HepG2 (cell line): ENCODE data around the gene TAF5. TPM values are rescaled to one million over a fixed set of nuclear protein-coding genes. Genes with fewer than 3 reads are reported as not detected.

Experiments
- ATAC-seq: fragments of 200-7000 bp; cut with Tn5 transposase; 3 replicates; pipeline ENCODE4 v1.9.1; 2020; ENCODE audit warnings: mild to moderate bottlenecking, moderate library complexity
- BruUV-seq: library from RNA; stranded (reverse); fragments of 400-500 nt; replicated peaks from 2 replicates; lab custom pipeline; 2021; lab: Mats Ljungman, UMichigan
- CTCF ChIA-PET: fragments of 300-600 bp; formaldehyde crosslinking; extraction: SDS; loops from one replicate; lab custom pipeline; 2021; ENCODE audit warnings: low total read pairs, inconsistent platforms, low intra/inter-chr PET ratio; lab: Yijun Ruan, JAX
- POLR2A ChIA-PET: fragments of 350-600 bp; sonication (Branson Sonifier 250); formaldehyde crosslinking; loops from one replicate; lab custom pipeline; 2020; ENCODE audit warnings: antibody characterized with exemption, inconsistent platforms; lab: Yijun Ruan, JAX
- DNase-seq: peaks from one replicate; pipeline ENCODE4 v3.0.0-alpha.2; 2015; ENCODE audit warnings: low spot score
- FAIRE-seq: peaks from 3 replicates; lab custom pipeline; 2011; peaks lifted over from hg19 to GRCh38; lab: Jason Lieb, UNC
- H2AFZ ChIP-seq: one replicate; pipeline ENCODE4 v1.6.1; 2011; ENCODE audit warnings: low read length, inconsistent platforms
- H3K27ac ChIP-seq: fragments of 300-600 bp; 3 replicates; pipeline ENCODE4 v1.8.0; 2011; ENCODE audit warnings: mixed run types, mild to moderate bottlenecking, mixed read lengths, low read length, inconsistent platforms; ENCODE audit not compliant: insufficient read depth; ENCODE audit errors: extremely low read length
- H3K27me3 ChIP-seq, 2 experiments: fragments of 200-600 bp in 1 of 2; 2 replicates in 1 of 2; 3 replicates in 1 of 2; pipeline versions ENCODE4 v1.6.0 to v1.8.0; 2011; ENCODE audit warnings: low read length in 2 of 2, mild to moderate bottlenecking in 2 of 2, moderate library complexity in 2 of 2, inconsistent platforms in 1 of 2; ENCODE audit not compliant: insufficient read depth in 2 of 2, control insufficient read depth in 1 of 2
- H3K36me3 ChIP-seq, 2 experiments: fragments of 200-600 bp in 1 of 2; replicated peaks in 1 of 2; 2 replicates in 1 of 2; 3 replicates in 1 of 2; pipeline versions ENCODE4 v1.5.1 to v1.8.0; 2011; ENCODE audit warnings: low read length in 2 of 2, inconsistent platforms in 1 of 2; ENCODE audit not compliant: insufficient read depth in 2 of 2, control insufficient read depth in 1 of 2
- H3K4me1 ChIP-seq: 2 replicates; pipeline ENCODE4 v1.5.1; 2012; ENCODE audit warnings: low read length, inconsistent platforms; ENCODE audit not compliant: insufficient read depth
- H3K4me2 ChIP-seq: 2 replicates; pipeline ENCODE4 v1.6.0; 2011; ENCODE audit warnings: low read depth, low read length, inconsistent platforms
- H3K4me3 ChIP-seq, 3 experiments: fragments of 200-600 bp in 1 of 3; sonication (generic), shearing (Covaris generic) in 1 of 3; replicated peaks in 1 of 3; 2 replicates each; pipeline ENCODE4 v1.5.1; 2011 to 2016; ENCODE audit warnings: low read length in 3 of 3, inconsistent platforms in 2 of 3, low read depth in 2 of 3, mild to moderate bottlenecking in 2 of 3, control low read depth in 1 of 3, mixed read lengths in 1 of 3; ENCODE audit not compliant: insufficient read depth in 1 of 3
- H3K79me2 ChIP-seq: one replicate; pipeline ENCODE4 v1.6.1; 2011; ENCODE audit warnings: low read length, inconsistent platforms; ENCODE audit not compliant: insufficient read depth
- H3K9ac ChIP-seq: 2 replicates; pipeline ENCODE4 v1.6.0; 2011; ENCODE audit warnings: mild to moderate bottlenecking, low read depth, low read length, inconsistent platforms; ENCODE audit not compliant: insufficient read depth
- H3K9me3 ChIP-seq: 2 replicates; pipeline ENCODE4 v1.5.1; 2012; ENCODE audit warnings: mild to moderate bottlenecking, low read length
- H4K20me1 ChIP-seq: 2 replicates; pipeline ENCODE4 v1.6.0; 2011; ENCODE audit warnings: inconsistent platforms, mild to moderate bottlenecking, low read length, moderate library complexity; ENCODE audit not compliant: insufficient read depth
- ARHGAP35 ChIP-seq: sonication (generic); formaldehyde crosslinking; IDR thresholded peaks from 2 replicates; pipeline ENCODE4 v1.9.0; 2022; ENCODE audit warnings: mild to moderate bottlenecking, inconsistent platforms, moderate library complexity, missing genetic modification reagents, borderline replicate concordance
- ATAD3A ChIP-seq: sonication (generic); formaldehyde crosslinking; IDR thresholded peaks from 2 replicates; pipeline ENCODE4 v1.4.0; 2020; ENCODE audit warnings: missing genetic modification reagents
- FOXA1 ChIP-seq, 2 experiments: fragments of 450-650 bp in 1 of 2; sonication (generic) in 1 of 2; formaldehyde crosslinking in 1 of 2; IDR thresholded peaks; 2 replicates each; pipeline versions ENCODE4 v1.4.0 to v1.6.1; 2016 to 2020; ENCODE audit warnings: missing genetic modification reagents in 1 of 2
- FOXA3 ChIP-seq: IDR thresholded peaks from 2 replicates; pipeline ENCODE4 v1.6.1; 2016; ENCODE audit warnings: missing genetic modification reagents, missing compliant biosample characterization
- PTBP1 ChIP-seq: fragments of 200-400 bp; formaldehyde crosslinking; IDR thresholded peaks from 2 replicates; pipeline ENCODE4 v1.6.1; 2018; ENCODE audit warnings: low read length, low read depth; ENCODE audit not compliant: poor library complexity, severe bottlenecking
- ZNF136 ChIP-seq: sonication (generic); formaldehyde crosslinking; IDR thresholded peaks from 2 replicates; pipeline ENCODE4 v1.8.1; 2022; ENCODE audit warnings: low read depth, mild to moderate bottlenecking, moderate library complexity, missing genetic modification reagents
- ZNF362 ChIP-seq: sonication (generic); formaldehyde crosslinking; IDR thresholded peaks from 2 replicates; pipeline ENCODE4 v1.4.0; 2020; ENCODE audit warnings: missing genetic modification reagents, mild to moderate bottlenecking, borderline replicate concordance
- ZNF558 ChIP-seq: sonication (generic); formaldehyde crosslinking; IDR thresholded peaks from 2 replicates; pipeline ENCODE4 v1.9.0; 2022; ENCODE audit warnings: mild to moderate bottlenecking, missing genetic modification reagents, borderline replicate concordance
- WGBS: methylation state at CpG from one replicate; pipeline ENCODE4 v1.1.6; 2017; ENCODE audit warnings: low lambda C conversion rate; 5-methylcytosine and 5-hydroxymethylcytosine counted together
- in situ Hi-C: cut with HindIII; loops from 2 replicates; pipeline ENCODE4 v1.10.0; 2017; ENCODE audit warnings: low pct_unique_long_range_greater_than_20kb; ENCODE audit not compliant: extremely low pct_ligation_motif_present
- intact Hi-C: fragments of 100-400 bp; cut with micrococcal nuclease; formaldehyde crosslinking; loops from one replicate; pipeline ENCODE4 v1.10.0; 2022; ENCODE audit not compliant: unreplicated experiment
- polyA plus RNA-seq, 8 experiments: library from polyadenylated mRNA; depleted of rRNA in 3 of 8; stranded (reverse) in 7 of 8; unstranded in 1 of 8; fragments of >200 nt; fragmentation: Illumina TruSeq in 4 of 8; extraction: Trizol in 4 of 8; gene quantifications; 2 replicates each; pipeline versions ENCODE4 v1.2.1 to v1.2.3, GENCODE V29; 2011 to 2016; ENCODE audit warnings: low read depth in 4 of 8, missing spikeins in 1 of 8, mixed read lengths in 1 of 8; ENCODE audit not compliant: insufficient read depth in 1 of 8
- total RNA-seq, 5 experiments: library from RNA; depleted of rRNA; stranded (reverse); fragments of >200 nt; fragmentation: Illumina TruSeq; extraction: Trizol; gene quantifications; 2 replicates each; pipeline ENCODE4 v1.2.3, GENCODE V29; 2016; ENCODE audit warnings: low read depth in 1 of 5

Gene TAF5
- total and polyA plus RNA-seq, 2 of the 13 experiments (the other 11 are each of a cell fraction or from before 2014, with no cell fraction given), result 3.8 to 8.7 TPM

DNA sequence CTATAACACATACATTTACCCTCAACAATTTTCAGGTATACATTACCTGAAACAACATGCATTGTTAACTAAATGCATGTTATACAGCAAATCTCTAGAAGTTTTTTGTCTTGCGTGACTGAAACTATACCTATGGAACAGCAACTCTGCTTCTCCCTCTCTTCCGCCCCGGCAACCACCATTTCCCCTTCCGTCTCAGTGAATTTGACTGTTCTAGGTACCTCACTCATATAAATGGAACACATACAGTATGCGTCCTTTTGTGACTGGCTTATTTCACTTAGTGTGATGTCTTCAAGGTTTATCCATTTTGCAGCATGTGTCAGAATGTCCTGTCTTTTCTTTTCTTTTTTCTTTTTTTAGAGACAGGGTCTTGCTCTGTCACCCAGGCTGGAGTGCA is 61.9 kb downstream of the TAF5 start:
- ATAC-seq, result no peak
- H3K27me3 ChIP-seq, result no peaks in the 10 kb centered on the region
- in situ Hi-C loops, result no loop called here
- peaks cover 30 to 76% of the 10 kb centered on the region in 2 experiments for H3K36me3 ChIP-seq
- TF ChIP-seq ZNF362 (CRISPR knock-in tag), result no peak
- TF ChIP-seq ZNF558 (CRISPR knock-in tag), result no peak
- TF ChIP-seq ZNF136 (CRISPR knock-in tag), result no peak
- no peak for TF ChIP-seq ATAD3A (CRISPR knock-in tag)
- TF ChIP-seq, all 625 proteins: peak for 0
- ChIA-PET POLR2A (no interaction called here), CTCF (no interaction called here)
- no peak for FAIRE-seq
- H3K4me3 ChIP-seq, result no peak overlapping the region
- H4K20me1 ChIP-seq, result no peaks in the 10 kb centered on the region
- no peaks in the 10 kb centered on the region for H3K9me3 ChIP-seq
- no peak overlapping the region for H3K4me2 ChIP-seq
- no TSS peak for BruUV-seq
- WGBS, result 98% methylated on average over 5 of the region's 5 CpGs
- peaks cover 7% of the 10 kb centered on the region; the same call in 1 of the 2 replicates for H3K4me1 ChIP-seq
- no peak overlapping the region for H3K27ac ChIP-seq
- DNase-seq, result no peak
- no peaks in the 10 kb centered on the region for H3K79me2 ChIP-seq
- H2AFZ ChIP-seq, result no peak overlapping the region
- intact Hi-C loops, result loop anchor here (5.0 kb wide), 1 partner anchor 58 kb away; no protein-coding TSS in a partner anchor
- H3K9ac ChIP-seq, result no peak overlapping the region

GRCh38 chr10:103431902-103432301 is 64.1 kb downstream of the TAF5 start:
- ChIA-PET CTCF (no interaction called here), POLR2A (no interaction called here)
- Histone ChIP-seq H3K36me3 (peaks cover 28 to 77% of the 10 kb centered on the region in 2 experiments; a peak in 4 of 5 replicates), H3K79me2 (no peaks in the 10 kb centered on the region), H3K4me1 (peaks cover 7% of the 10 kb centered on the region; the same call in 1 of the 2 replicates), H2AFZ (no peak overlapping the region), H3K27me3 (no peaks in the 10 kb centered on the region), H3K9me3 (no peaks in the 10 kb centered on the region), H3K9ac (no peak overlapping the region), H4K20me1 (no peaks in the 10 kb centered on the region), H3K4me3 (no peak overlapping the region), H3K4me2 (no peak overlapping the region), H3K27ac (no peak overlapping the region)
- no TSS peak for BruUV-seq
- in situ Hi-C loops, result no loop called here
- DNase-seq (peak; percentile 10), ATAC-seq (peak; percentile 44; the same call in 2 of the 3 replicates), FAIRE-seq (peak; percentile 12)
- intact Hi-C loops, result loop anchor here (5.0 kb wide), 1 partner anchor 55 kb away; no protein-coding TSS in a partner anchor
- 76% methylated on average over 8 of the region's 8 CpGs for WGBS
- TF ChIP-seq ARHGAP35, result no peak
- no peak for TF ChIP-seq PTBP1
- TF ChIP-seq FOXA3, result peak; percentile 27; the same call in 1 of the 2 replicates
- no peak for TF ChIP-seq FOXA1 (IDR thresholded peaks at IDR 0.05)
- peak; percentile 46 for TF ChIP-seq FOXA1 (CRISPR knock-in tag; IDR thresholded peaks at IDR 0.05)
